NCI-H2107 (cell line): ENCODE results near the gene KCNC1.

Source experiments
- DNase-seq: peaks from one replicate; lab custom pipeline; 2025; lab: John Stamatoyannopoulos, UW

Gene KCNC1

GRCh38 chr11:17774232-17775034, 39.9 kb downstream of the KCNC1 start:
- DNase-seq: no peak

- DNase-seq: no peak
Measured at GRCh38 chr11:17775035-17775348, 40.4 kb downstream of the KCNC1 start.

- DNase-seq: no peak
Measured at GRCh38 chr11:17775507-17776211, 41.1 kb downstream of the KCNC1 start.

- no peak for DNase-seq
Measured at GRCh38 chr11:17776212-17776875, 41.8 kb downstream of the KCNC1 start.

- DNase-seq: no peak
Measured at GRCh38 chr11:17777086-17777737, 42.6 kb downstream of the KCNC1 start.

GRCh38 chr11:17777738-17778091, 43.1 kb downstream of the KCNC1 start:
- no peak for DNase-seq

- no peak for DNase-seq
Measured at GRCh38 chr11:17778352-17778751, 43.8 kb downstream of the KCNC1 start.

GRCh38 chr11:17778956-17779860, 44.6 kb downstream of the KCNC1 start:
- DNase-seq: no peak

- no peak for DNase-seq
Measured at GRCh38 chr11:17779861-17780594, 45.4 kb downstream of the KCNC1 start.

- DNase-seq: no peak
Measured at GRCh38 chr11:17780668-17781067, 46.1 kb downstream of the KCNC1 start.

GRCh38 chr11:17781221-17781620, 46.6 kb downstream of the KCNC1 start:
- DNase-seq: no peak

GRCh38 chr11:17781626-17782025, 47.0 kb downstream of the KCNC1 start:
- no peak for DNase-seq

- DNase-seq: no peak
Measured at GRCh38 chr11:17782145-17782544, 47.6 kb downstream of the KCNC1 start.

GRCh38 chr11:17782603-17783337, 48.2 kb downstream of the KCNC1 start:
- no peak for DNase-seq

- no peak for DNase-seq
Measured at GRCh38 chr11:17783878-17784277, 49.3 kb downstream of the KCNC1 start.

- DNase-seq: no peak
Measured at GRCh38 chr11:17786824-17787525, 52.4 kb downstream of the KCNC1 start.

- no peak for DNase-seq
Measured at GRCh38 chr11:17788084-17788483, 53.5 kb downstream of the KCNC1 start.

GRCh38 chr11:17790453-17790852, 55.9 kb downstream of the KCNC1 start:
- no peak for DNase-seq

- no peak for DNase-seq
Measured at GRCh38 chr11:17791144-17791543, 56.6 kb downstream of the KCNC1 start.

GRCh38 chr11:17792161-17792560, 57.6 kb downstream of the KCNC1 start:
- DNase-seq: no peak
